Hindlimb muscle (tissue), 1 donor: ENCODE measurements around the gene CMBL. TPM values are rescaled to one million over a fixed set of nuclear protein-coding genes. Genes with fewer than 3 reads are reported as not detected.
A peak's percentile ranks its signal among the peaks of the same experiment; 100 is the strongest.
"Not testable (repeated sequence)": the region's sequence is repeated elsewhere in the genome, so short reads cannot be mapped to it uniquely, and the experiment has no call there.

Experiments
- DNase-seq: peaks from one replicate; pipeline ENCODE4 v3.0.0-alpha.2; 2013
- polyA plus RNA-seq: library from polyadenylated mRNA; unstranded; fragments of 120-200 nt; gene quantifications from one replicate; pipeline ENCODE4 v1.2.1, GENCODE V29; 2013; ENCODE audit not compliant: insufficient read length

CMBL gene
- polyA plus RNA-seq, 1 donor = 110 TPM

GRCh38 chr5:10333154-10334006 is 25.7 kb upstream of the CMBL start:
- peak; percentile 47 for DNase-seq

DNA sequence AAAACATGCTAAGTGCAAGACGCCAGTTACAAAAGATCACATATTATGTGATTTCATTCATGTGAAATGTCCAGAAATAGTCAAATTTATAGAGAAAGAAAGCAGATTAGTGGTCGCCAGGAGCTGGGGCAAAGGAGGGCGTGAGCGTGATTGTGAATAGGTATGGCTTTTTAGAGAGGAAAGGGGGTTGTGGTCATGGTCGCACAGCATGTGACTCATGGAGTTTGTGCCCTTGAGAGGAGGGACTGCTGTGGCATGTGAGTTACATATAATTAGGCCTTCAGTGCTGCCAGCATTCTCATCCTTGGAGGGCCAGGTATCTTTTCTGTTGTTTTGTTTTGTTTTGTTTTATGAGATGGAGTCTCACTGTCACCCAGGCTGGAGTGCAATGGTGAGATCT is 24.6 kb upstream of the CMBL start:
- DNase-seq = no peak

GRCh38 chr5:10331341-10331796 is 23.7 kb upstream of the CMBL start:
- peak; percentile 42 for DNase-seq

DNA sequence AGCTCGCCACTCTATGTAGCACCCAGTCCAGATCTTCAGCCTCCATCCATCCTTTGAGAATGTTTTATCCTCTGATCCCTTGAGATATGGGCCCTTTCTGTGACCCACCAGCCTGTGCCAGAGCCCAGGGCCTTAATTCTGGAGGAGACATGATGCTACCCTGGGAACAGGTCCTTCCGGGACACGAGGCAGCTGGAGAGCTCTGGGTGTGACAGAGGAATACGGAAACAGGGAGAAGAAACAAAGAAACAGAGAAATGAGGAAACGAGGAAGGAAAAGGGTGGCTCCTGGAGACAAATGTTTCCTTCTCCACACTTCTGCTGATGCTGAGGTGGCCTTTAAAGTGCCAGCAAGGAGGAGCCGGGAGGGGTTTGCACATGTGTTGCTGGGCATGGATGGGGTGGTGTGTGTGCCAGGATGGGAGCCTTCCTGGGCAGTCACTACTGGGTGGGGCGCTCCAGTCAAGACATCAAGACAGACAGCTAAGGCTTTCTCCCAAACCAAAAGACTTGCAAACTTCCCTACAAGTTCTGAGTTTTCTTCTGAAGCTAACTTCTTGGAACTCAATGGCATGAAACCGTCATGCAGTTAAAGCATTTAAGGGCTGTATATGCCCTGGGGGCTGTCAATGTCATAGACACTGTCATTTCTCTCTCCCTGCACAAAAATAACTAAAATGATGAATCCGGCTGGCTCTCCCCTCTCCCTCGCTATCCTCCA is 23.0 kb upstream of the CMBL start:
- no peak for DNase-seq

DNA sequence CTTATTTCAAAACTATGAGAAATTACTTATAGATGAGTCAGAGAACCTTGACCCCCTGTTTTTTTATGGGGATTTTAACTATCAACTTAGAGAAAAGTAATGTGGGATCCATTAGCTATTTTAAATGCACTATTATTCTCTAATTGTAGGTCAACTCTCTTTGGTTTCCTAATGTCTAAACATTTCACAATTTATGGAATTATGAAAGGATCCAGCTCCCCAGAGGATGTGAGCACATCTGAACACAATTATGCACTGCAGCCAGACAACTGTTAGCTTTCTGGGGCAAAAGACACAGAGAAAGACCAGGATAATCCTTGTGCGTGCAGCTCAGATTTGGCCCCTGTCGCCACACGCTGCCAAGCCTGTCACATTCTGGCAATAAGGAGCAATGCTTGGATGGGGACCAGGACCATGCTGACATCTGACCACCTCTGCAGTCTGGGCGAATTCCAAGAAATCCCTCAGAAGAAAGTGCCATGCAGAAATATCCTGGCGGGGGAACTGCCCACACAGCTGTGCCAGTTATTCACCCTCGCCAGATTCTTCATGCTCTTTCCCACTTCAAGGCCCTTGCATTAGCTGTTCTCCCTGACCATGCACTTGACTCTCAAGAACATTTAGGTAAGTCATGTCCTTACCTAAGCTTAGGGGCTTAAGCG is 22.2 kb upstream of the CMBL start:
- peak; percentile 61 for DNase-seq

- DNase-seq = no peak
Observed at GRCh38 chr5:10329446-10329819, 21.7 kb upstream of the CMBL start.

GRCh38 chr5:10328323-10328722 is 20.6 kb upstream of the CMBL start:
- DNase-seq = no peak

DNA sequence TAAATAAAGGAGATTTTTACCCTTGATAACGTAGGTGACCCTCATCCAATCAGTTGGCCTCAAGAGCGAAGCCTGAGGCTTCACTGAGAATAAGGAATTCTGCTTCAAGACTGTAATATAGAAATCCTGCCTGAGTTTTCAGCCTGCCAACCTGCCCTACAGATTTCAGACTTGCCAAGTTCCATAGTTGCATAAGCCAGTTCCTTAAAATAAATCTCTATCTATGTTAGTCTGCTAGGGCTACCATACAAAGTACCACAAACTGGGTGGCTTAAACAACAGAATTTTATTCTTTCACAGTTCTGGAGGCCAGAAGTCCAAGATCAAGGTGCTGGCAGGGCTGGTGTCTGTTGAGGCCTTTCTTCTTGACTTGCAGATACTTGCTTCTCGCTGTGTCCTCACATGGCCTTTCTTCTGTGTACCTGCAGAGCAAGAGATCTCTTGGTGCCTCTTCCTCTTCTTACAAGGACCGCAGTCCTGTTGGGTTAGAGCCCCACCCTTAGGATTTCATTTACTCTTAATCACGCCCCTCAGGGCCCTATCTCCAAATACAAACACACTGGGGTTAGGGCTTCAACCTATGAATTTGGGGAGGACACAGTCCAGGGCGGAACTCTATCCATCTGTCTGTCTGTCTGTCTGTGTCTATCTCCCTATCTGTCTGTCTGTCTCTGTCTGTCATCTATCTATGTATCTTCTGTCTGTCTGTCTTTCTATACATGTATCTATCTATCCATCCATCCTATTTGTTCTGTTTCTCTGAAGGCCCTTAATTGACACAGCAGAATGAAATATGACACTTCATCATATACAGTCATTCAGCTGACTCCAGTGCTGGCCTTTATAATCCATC is 17.0 kb upstream of the CMBL start:
- no peak for DNase-seq

DNA sequence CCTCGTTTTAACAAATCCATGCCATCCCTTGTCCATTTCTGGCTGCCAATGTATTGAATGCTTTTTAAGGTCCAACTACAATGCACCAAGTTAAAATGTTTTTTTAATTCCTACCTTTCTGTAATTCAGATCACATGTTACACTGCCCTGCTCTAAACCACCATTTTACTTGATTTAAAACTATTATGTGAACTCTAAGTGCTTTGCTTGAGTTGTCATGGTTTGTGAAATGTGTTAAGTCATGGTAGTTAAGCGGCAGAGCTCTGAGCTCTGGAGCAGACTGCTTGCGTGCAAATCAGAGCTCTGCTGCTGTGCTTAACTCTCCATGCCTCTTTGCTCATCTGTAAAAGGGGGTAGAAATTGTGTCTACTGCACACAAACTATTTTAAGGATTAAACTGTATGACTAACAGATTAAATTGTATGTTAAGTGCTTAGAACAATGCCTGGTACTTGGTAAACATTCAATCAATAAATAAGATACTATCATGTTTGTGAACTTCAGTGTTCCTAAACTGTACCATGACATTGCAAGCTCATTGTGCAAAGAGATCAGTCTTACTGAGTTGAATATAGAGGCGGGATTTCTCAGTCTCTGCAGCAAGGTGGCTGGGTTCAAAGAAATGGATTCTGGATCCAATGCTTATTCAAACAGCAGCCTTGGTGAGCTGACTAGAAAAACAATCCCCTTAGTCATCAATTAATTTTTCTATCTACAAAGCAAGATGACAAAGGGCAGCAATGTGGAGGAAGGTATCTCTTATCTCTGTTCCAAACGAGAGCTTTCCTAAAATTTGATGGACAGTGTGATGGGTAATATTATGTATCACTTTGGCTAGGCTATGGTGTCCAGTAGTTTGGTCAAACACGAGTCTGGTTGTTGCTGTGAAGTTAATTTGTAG is 16.1 kb upstream of the CMBL start:
- no peak for DNase-seq

- no peak for DNase-seq
Observed at GRCh38 chr5:10321882-10322281, 14.2 kb upstream of the CMBL start.

GRCh38 chr5:10320793-10321192 is 13.1 kb upstream of the CMBL start:
- no peak for DNase-seq

DNA sequence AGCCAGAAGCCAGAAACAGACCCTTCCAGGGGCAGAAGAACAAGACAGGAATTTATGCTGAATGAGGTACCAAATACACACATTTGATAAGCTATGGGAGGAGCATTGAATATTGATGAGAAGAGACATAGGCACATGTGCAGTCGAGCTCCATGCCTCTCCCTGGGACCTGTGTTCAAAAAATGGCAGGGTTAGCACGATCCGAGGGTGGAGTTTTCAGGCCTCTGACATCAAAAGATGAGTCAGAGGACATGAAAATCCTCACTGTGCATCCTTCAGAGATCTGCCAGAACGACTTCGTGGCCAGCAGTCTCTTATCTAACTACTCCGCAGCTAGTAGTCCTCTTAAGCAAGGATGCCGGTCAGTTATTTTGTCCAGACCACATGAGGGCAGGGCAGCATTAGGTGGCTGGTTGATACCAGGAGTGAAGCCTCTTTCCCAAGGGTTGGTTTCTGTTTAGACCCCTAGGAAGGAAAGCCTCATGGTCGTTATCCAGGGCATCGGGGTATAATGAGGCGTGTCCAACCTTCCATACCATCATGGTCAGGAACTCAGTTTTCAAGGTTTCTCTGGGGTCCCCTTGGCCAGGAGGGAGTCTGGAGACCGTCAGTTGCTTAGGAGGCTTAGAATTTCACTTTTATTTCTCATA is 11.6 kb upstream of the CMBL start:
- no peak for DNase-seq

- DNase-seq = no peak
Observed at GRCh38 chr5:10317825-10318682, 10.4 kb upstream of the CMBL start.

- no peak for DNase-seq
Observed at GRCh38 chr5:10315824-10316509, 8.3 kb upstream of the CMBL start.

GRCh38 chr5:10315201-10315600 is 7.5 kb upstream of the CMBL start:
- no peak for DNase-seq

DNA sequence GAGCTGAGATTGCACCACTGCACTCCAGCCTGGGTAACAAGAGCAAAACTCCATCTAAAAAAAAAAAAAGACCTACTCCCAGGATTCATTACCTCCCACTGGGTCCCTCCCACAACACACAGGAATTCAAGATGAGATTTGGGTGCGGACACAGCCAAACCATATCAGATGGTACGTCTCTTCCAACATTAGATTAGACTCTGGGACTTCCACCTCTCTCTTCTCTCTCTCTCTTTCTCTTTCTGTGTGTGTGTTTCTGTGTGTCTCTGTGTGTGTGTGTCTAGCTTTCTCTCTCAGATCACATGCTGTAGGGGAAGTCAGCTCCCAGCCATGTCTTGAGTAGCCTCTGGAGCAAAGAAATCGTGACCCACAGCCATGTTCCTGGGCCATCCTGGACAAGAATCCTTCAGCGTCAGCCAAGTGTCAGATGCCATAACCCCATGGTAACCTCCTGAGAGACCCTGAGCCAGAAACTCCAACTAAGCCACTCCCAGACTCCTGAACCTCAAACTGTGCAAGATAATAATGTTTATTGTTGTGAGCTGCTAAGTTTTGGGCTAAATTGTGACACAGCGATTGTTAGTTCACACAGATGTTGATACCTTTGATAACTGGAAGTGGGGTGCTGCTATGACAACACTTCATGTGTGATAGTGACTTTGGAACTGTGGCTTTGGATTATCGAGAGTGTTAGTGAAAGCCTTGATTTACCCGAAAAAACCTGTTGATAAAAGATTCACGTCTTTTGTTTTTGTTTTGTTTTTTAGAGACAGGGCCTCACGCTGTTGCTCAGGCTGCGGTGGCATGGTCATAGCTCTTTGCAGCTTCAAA is 4.1 kb upstream of the CMBL start:
- no peak for DNase-seq

DNA sequence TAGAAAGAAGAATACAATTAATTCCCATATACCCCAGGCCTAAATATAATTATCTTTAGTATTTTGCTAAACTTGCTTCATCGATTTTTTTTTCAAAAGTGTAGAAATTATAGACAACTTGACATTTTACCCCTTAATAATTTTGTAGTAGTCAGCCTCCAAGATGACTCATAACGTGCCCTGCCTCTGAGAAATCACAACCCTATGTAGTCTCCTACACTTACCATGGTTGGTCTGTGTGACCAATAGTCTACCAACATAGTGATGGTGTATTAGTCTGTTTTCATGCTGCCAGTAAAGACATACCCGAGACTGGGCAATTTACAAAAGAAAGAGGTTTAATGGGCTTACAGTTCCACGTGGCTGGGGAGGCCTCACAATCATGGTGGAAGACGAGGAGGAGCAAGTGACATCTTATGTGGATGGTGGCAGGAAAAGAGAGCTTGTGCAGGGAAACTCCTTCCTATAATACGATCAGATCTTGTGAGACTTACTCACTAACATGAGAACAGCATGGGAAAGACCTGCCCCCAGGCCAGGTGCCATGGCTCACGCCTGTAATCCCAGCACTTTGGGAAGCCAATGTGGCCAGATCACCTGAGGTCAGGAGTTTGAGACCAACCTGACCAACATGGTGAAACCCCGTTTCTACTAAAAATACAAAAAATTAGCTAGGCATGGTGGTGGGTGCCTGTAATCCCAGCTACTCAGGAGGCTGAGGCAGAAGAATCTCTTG is 3.3 kb upstream of the CMBL start:
- DNase-seq = not testable (repeated sequence)
